GM12872 (cell line): Measurements from ENCODE around the gene MST1R.

Source experiments
- CTCF ChIP-seq: IDR thresholded peaks from 3 replicates; pipeline ENCODE4 v1.5.1; 2011; ENCODE audit warnings: low read depth, mild to moderate bottlenecking, low read length, moderate library complexity; ENCODE audit not compliant: insufficient read depth

MST1R gene

DNA sequence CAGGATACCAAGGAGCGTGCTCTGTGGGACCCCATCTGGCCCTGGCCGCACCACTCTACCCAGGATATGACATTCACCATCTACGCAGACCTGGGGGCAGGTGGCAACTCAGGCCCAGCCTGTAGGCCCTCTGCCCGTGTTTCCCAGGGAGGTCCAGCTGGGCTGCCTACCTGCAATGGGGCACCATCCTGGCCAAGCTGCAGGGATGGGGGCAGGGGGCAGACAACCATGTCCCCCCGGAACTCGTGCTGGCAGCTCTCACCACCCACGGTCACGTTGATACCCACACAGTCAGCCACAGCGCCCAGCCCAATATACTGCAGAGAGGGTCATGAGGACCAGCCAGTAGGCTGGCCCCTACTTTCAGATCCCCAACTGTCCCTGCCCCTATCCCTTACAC is 7.9 kb downstream of the MST1R start:
- no peak for TF ChIP-seq CTCF

GRCh38 chr3:49889296-49889695 is 14.4 kb downstream of the MST1R start:
- TF ChIP-seq CTCF, result no peak

DNA sequence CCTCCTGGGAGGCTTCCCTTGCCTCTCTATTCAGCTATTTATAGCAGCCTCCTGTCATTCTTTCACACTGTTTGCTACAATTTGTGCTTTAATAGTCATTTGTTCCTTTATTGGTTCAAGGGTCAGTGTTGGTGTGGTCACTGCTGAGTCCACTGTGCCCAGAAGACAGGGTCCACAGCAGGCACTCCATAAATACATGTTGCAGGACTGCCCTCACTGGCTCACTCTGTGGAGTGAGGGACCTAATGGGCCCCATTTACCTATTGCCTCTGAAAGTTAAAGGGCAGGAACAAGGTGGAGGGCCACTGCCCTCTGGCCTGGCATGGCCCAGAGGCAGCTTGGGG is 16.8 kb downstream of the MST1R start:
- TF ChIP-seq CTCF, result no peak

DNA sequence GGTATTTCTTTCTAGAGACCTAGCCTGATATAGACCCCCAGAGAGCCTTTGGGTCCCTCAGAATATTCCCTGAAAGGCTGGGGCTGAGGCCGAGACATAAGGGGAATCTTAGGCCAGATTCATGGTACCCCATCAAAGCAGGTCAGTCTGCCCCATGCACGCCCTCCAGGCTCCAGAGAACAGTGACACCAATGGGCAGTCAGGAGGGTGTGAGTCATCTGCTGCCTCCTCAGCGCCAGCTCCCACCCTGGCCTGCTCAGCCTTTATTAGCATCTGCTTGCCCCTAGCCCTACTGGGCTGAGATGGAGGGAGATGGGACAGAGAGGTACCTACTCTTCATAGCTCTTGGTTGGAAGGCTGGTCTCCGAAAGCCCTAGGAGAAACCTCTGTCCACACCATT is 19.7 kb downstream of the MST1R start:
- TF ChIP-seq CTCF, result no peak

DNA sequence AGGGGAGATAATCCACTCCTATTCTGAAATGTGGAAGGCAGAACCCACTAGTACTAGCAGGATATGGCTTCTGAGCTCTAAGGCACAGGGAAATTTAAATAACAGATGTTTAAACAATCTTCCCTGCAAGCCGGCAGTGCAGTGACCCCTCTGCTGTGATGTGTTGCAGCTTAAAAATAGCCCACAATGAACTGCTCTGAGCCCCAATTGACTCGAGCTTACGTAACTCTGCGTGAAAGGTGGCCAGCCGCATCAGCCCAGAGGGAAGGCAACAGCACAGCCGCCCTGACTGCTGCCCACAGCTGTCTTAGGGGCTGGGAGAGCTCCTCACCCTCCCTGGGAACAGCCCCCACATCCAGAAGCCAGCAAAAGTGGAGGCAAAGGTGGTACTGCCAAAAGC is 21.5 kb downstream of the MST1R start:
- TF ChIP-seq CTCF, result no peak

DNA sequence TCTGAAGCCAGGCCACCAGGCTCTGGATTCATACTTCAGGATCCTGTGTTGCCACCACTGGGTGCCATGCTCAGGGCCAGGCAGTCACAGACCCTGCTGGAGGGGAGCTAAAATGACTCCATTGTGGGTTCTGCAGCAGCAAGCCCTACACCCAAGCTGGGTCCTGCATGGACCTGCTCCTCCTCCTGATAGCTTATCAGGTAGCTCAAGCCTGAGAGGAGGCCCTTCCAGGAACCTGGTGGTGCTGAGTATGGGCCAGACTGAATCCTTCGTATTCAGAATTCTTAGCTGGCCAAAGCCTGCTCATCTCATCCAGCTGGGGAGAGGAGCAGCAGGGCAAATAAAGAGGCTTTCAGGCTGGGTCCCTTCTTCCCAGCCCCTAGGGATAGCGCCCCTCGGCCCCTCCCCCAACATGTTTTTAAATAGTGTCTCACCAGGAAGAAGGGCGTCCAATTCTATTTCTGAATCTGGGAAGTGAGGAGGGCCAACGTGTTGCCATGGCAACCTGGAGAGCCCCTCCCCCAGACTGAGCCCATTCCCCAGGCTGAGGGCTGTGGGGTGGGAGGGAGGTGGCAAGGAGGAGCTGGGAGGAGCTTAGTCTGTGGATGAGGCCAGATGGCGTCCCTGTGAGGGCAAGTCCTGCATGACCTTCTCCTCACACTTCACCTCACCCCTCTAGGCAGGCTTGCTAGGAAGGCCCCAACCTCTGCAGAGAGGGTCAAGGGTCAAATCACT is 22.9 kb downstream of the MST1R start:
- TF ChIP-seq CTCF, result no peak

DNA sequence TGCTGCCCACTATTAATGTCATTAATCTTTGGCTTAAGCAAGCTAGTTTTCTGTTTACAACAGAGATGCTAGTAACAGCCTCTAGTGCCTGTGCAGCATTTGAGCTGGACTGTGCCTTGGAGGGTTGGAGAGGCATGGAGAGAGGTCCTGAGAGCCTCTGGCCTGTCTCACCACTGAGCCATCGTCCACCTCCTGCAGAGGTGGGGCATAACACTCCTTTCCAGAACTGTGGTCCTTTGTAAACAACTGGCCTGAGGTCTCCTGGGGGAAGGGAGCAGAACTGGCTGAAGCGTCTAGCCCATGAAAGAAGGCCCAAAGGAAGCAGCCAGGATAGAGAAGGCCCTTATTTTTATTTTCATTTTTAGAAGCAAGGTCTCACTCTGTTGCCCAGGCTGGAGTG is 24.0 kb downstream of the MST1R start:
- no peak for TF ChIP-seq CTCF
